Neural cell (in vitro differentiated cells): ENCODE data around the gene ADCY2.

Experiments
- EP300 ChIP-seq: fragments of 450-650 bp; conservative IDR thresholded peaks from 2 replicates; pipeline ENCODE4 v1.6.1; 2014; ENCODE audit warnings: antibody characterized with exemption, mild to moderate bottlenecking, moderate library complexity; ENCODE audit not compliant: poor library complexity, severe bottlenecking
- SMC3 ChIP-seq: fragments of 450-650 bp; conservative IDR thresholded peaks from 2 replicates; pipeline ENCODE4 v1.6.1; 2014; ENCODE audit warnings: antibody characterized with exemption, mild to moderate bottlenecking, moderate library complexity; ENCODE audit not compliant: poor library complexity
- TF ChIP-seq, protein P1 (sequence below): fragments of 450-650 bp; IDR thresholded peaks from 2 replicates; pipeline ENCODE4 v1.5.1; 2014; ENCODE audit warnings: antibody characterized with exemption, mild to moderate bottlenecking, moderate library complexity; ENCODE audit not compliant: poor library complexity, severe bottlenecking
- TF ChIP-seq, protein P2 (sequence below): IDR thresholded peaks from 2 replicates; pipeline ENCODE4 v1.6.1; 2012; ENCODE audit warnings: borderline replicate concordance

DNA sequence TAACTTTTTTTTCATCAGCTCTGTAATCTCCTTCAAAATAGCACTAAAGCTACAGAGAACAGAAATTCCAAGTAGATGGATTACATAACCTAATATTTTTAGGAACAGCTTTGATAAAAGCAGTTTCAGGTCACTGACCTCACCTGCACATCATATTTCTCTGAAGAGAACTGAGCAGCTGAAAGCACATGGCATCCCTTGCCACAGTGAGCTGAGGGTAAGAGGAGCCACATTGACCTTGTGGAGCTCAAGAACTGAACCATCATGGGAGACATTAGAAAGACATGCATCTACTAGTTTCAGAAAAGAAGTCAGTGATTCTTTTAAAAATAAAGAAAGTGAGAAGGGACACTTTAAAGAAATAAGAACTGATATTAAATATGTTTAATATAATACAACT lies 232.3 kb downstream of the ADCY2 start:
- TF ChIP-seq, protein P1, sequence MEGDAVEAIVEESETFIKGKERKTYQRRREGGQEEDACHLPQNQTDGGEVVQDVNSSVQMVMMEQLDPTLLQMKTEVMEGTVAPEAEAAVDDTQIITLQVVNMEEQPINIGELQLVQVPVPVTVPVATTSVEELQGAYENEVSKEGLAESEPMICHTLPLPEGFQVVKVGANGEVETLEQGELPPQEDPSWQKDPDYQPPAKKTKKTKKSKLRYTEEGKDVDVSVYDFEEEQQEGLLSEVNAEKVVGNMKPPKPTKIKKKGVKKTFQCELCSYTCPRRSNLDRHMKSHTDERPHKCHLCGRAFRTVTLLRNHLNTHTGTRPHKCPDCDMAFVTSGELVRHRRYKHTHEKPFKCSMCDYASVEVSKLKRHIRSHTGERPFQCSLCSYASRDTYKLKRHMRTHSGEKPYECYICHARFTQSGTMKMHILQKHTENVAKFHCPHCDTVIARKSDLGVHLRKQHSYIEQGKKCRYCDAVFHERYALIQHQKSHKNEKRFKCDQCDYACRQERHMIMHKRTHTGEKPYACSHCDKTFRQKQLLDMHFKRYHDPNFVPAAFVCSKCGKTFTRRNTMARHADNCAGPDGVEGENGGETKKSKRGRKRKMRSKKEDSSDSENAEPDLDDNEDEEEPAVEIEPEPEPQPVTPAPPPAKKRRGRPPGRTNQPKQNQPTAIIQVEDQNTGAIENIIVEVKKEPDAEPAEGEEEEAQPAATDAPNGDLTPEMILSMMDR: no peak
- TF ChIP-seq SMC3: no peak
- TF ChIP-seq EP300: no peak
- TF ChIP-seq, protein P2, sequence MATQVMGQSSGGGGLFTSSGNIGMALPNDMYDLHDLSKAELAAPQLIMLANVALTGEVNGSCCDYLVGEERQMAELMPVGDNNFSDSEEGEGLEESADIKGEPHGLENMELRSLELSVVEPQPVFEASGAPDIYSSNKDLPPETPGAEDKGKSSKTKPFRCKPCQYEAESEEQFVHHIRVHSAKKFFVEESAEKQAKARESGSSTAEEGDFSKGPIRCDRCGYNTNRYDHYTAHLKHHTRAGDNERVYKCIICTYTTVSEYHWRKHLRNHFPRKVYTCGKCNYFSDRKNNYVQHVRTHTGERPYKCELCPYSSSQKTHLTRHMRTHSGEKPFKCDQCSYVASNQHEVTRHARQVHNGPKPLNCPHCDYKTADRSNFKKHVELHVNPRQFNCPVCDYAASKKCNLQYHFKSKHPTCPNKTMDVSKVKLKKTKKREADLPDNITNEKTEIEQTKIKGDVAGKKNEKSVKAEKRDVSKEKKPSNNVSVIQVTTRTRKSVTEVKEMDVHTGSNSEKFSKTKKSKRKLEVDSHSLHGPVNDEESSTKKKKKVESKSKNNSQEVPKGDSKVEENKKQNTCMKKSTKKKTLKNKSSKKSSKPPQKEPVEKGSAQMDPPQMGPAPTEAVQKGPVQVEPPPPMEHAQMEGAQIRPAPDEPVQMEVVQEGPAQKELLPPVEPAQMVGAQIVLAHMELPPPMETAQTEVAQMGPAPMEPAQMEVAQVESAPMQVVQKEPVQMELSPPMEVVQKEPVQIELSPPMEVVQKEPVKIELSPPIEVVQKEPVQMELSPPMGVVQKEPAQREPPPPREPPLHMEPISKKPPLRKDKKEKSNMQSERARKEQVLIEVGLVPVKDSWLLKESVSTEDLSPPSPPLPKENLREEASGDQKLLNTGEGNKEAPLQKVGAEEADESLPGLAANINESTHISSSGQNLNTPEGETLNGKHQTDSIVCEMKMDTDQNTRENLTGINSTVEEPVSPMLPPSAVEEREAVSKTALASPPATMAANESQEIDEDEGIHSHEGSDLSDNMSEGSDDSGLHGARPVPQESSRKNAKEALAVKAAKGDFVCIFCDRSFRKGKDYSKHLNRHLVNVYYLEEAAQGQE: no peak
